NCI-H146 treated with DMSO at 0.1 percent for 48 hours (cell line): ENCODE measurements around the gene SPDL1.

Experiments used
- DNase-seq: peaks from one replicate; lab custom pipeline; 2025; ENCODE audit not compliant: unreplicated experiment; lab: John Stamatoyannopoulos, UW

SPDL1 gene

DNA sequence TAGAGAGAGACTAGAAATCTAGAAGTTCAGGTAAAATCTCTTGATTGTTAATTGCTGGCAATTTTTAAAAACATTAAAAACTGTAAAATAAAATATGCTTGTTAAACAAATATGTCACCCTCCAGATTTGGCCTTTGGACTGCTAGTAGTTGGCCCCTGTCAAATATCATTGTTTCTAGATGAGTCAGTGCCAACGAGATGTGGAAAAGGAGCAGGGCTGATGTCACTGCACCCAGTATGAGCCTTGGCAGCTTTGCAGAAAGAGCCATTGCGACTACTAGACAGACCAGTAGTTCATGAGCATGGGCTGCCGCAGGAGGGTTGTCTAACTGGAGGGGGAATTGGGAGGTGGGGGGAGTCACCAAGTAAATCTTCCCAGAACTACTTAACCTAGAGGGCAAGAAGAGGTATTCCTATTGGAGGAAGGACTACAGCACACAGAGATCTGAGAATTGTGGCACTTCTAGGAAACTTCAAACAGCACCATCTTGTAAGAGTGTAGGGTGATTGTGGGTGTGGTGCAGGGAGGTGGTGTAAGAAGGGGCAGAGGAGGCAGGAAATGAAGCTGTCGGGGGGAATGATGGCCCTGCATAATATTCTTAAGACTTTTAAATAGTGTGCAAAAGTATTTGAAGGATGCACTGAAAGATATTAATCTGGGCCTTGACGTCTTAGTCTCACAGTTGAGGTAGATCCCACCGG, 46.4 kb downstream of the SPDL1 start:
- no peak for DNase-seq

DNA sequence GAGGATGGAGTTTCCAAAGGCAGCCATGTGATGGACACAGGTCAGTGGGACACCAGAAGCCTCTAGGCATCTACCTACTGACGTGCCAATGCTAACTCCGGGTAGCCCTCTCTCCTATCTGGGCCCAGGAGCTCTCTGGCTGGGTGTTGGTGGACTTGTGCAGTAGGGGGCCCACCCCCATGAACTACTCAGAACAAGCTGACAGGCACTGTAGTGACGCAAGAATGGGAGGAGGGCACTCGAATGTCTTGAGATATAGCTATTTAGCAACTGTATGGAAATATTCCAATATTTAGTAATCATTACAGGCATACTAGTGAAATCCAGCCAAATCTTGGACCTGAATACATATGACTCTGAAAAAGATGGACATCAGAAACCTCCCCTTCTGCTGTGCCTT, 47.8 kb downstream of the SPDL1 start:
- no peak for DNase-seq

- no peak for DNase-seq
Measured at GRCh38 chr5:169632946-169633345, 49.4 kb downstream of the SPDL1 start.

- no peak for DNase-seq
Measured at GRCh38 chr5:169634606-169635005, 51.0 kb downstream of the SPDL1 start.

DNA sequence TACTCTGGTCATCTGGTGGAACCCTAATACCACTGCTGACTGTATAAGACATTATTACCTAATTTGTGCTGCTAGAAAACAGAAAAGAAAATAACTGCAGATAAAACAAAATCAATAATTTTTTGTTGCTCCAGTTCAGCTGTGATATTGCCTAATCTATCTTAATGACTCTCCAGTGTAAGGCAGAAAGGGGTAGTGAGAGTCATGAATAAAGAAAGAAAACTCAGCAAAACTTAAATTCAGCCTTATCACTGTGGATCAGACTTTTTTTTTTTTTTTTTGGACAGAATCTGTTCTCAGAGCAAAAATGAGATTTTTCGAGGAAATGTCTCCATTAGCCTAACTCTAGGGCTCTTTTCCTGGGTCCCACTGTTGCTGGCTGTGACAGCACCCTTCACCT, 52.4 kb downstream of the SPDL1 start:
- no peak for DNase-seq

DNA sequence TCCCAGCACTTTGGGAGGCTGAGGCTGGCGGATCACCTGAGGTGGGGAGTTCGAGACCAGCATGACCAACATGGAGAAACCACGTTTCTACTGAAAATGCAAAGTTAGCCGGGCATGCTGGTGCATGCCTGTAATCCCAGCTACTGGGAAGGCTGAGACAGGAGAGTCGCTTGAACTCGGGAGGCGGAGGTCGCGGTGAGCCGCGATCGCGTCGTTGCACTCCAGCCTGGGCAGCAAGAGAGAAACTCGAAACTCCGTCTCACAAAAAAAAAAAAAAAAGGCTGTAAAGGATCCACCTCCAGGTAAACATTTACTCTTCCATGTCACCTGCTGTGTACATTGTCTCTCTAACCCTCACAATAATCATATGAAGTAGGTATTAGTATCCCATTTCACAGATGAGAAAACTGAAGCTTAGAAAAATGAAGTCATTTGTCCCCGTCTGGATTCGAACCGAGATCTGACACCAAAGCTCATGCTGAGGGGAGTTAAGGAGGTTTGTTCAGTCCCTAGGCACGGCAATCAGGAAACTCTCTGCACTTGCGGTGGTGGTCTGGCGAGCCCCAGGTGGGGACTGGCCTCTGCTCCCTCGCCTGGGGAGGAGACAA, 53.0 kb downstream of the SPDL1 start:
- DNase-seq, result no peak

- DNase-seq, result no peak
Measured at GRCh38 chr5:169637085-169637548, 53.5 kb downstream of the SPDL1 start, which contains the start of gene DOCK2. Gene DOCK2, plus strand, starts transcription at chr5:169637275. Its CDS starts 52 bp downstream, at chr5:169637327.

GRCh38 chr5:169637549-169638121, 54.1 kb downstream of the SPDL1 start:
- no peak for DNase-seq

DNA sequence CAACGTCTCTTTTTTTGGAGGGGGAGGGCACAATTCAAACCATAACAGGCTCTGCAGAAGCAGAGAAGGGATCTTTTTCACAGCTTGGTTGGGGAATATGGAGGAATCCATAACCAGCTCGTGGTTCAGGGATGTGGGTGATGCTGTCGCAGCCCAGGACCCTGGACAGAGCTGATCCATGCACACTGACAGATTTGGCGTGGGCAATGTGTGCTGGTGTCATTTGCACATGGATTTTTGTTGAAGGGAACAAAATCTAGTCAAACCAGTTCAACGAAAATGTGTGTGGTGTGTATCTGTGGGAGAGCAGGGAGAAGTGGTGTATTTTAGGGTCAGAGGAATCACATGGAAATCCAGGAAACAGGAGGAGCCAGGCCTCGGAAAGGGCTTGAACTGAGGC, 57.7 kb downstream of the SPDL1 start:
- DNase-seq, result no peak

- no peak for DNase-seq
Measured at GRCh38 chr5:169646856-169647255, 63.3 kb downstream of the SPDL1 start.

GRCh38 chr5:169647566-169647965, 64.0 kb downstream of the SPDL1 start:
- DNase-seq, result no peak

DNA sequence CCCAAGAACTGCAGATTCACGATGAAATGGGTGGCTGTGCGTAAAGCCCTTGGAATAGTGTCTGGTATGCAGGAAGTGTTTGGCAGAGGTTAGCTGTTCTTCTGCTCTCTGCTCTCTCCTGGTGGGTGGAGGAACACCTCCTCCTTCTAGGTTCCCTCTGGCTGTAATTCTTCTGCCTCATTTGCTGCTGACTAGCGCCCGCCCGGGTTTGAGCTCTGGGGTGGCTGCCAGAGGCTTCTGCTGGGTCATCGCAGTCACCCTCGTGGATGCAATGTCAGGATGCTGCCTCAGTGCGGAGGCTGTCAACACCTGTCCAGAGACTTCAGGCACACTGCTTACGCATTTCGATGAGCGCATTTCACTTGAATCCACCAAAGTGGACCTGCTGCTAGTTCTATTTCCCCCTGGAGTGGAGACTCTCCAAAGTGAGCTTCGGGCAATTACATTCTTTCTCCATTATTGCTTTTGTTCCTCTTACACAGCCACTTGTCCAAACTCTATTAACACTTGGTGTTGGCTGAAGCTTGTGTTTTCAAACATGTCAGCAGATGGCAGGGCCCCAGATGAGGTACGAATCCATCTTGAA, 65.2 kb downstream of the SPDL1 start:
- no peak for DNase-seq

DNA sequence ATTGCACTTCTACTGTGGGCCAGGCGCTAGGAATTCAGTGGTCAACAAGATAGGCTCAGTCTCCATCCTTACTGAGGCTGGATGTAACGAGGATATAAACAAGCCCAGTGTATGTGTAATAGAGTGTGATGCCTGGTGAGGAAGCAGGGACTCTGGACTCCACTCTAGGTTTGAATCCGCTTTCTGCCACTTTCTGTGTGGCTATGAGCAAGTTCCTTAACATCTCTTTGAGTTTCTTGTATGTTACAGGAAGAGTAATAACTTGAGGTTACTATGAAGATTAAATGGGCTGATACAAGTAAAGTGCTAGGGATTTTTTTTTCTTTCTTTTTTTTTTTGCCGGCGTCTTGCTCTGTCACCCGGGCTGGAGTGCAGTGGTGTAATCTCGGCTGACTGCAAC, 65.9 kb downstream of the SPDL1 start:
- DNase-seq, result no peak

DNA sequence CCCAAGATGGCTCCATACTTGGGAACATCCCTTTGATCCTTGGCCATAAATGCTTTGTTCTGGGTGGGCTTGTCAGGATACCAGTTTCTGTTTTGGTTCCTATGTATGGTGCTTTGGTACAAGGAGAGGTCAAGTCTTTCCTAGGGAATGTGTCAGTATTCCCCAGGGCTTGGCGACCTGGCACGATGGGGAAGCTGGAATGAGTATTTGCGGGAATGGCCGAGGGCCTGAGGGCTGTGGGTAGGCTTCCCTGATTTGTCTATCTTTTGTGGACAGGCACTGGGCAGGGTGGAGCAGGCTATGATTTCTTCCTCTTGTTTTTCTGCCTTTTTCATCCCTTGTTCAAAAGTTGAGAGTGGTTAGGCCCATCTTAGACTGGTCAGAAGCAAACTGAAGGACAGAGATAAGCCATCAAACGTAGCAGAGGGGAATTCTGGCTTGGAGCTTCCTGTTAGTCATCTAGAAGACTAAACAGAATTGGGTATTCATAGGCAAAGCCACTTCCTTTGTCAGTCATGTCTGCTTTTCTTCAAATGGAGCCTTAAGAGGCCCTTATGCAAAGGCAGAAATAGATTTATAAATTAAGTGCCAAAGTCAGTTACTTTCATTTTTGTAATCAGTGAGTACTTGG, 67.2 kb downstream of the SPDL1 start:
- DNase-seq, result no peak

DNA sequence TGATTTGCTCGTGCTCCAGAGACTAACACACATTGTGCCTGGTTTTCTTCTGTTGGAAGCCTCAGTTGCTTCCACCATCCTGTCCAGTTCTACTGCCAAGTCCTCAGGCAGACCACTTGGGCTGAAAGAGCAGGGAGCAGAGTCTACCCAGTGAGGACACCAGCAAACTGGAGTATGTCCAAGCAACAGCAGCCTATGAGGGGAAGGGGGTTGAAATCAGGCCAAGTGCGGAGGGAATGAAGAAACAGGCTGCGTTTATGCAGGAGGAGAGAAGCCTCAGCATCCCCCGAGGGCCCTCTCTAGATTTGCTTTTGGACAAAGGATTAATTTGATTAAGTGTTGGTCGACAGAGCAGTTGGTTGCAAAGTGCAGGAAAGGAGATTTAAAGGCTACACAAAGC, 68.0 kb downstream of the SPDL1 start:
- no peak for DNase-seq

GRCh38 chr5:169652057-169652456, 68.5 kb downstream of the SPDL1 start:
- DNase-seq, result no peak

DNA sequence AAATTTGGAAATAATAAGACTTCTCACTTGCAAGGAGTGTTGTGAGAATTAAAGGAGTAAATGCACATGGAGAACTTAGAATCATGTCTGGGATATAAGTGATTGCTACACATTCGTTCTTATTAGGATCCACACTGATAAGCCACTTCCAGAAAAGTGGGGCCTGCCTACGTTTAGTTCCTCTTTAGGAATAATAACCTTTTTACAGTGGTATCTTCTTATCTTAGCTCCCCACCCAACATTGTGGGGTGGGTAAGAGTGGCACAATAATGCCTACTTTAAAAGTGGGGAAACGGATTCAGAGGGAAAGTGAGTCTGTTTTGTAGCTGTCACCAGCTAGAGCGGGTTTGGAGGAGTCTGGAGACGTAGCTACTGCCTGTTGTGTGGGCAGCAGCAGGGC, 69.5 kb downstream of the SPDL1 start:
- no peak for DNase-seq
